HEK293 (cell line): ENCODE data around the gene CIB1.
A peak's percentile ranks its signal among the peaks of the same experiment; 100 is the strongest.

Source experiments
- CTCF ChIA-PET: fragments of 350-600 bp; formaldehyde crosslinking; extraction: SDS; loops from one replicate; lab custom pipeline; 2021; ENCODE audit warnings: antibody characterized with exemption; lab: Yijun Ruan, JAX
- POLR2A ChIA-PET: fragments of 300-600 bp; formaldehyde crosslinking; extraction: SDS; loops from one replicate; lab custom pipeline; 2020; ENCODE audit warnings: antibody characterized with exemption, inconsistent platforms; lab: Yijun Ruan, JAX
- H3K27ac ChIP-seq: fragments of 200-500 bp; sonication (Bioruptor generic); 2 replicates; pipeline ENCODE4 v1.5.1; 2014; ENCODE audit warnings: low read depth, low read length, control low read depth, inconsistent platforms; ENCODE audit errors: extremely low read depth
- H3K36me3 ChIP-seq, 2 experiments: fragments of 200-500 bp in 1 of 2; sonication (Bioruptor generic) in 1 of 2; 1 replicate in 1 of 2; 2 replicates in 1 of 2; pipeline ENCODE4 v1.5.1; 2014 to 2017; ENCODE audit warnings: inconsistent platforms in 2 of 2, low read length in 2 of 2; ENCODE audit not compliant: control insufficient read depth in 2 of 2, insufficient read depth in 1 of 2
- H3K4me1 ChIP-seq: fragments of 200-500 bp; sonication (Bioruptor generic); 2 replicates; pipeline ENCODE4 v1.5.1; 2014; ENCODE audit warnings: mild to moderate bottlenecking, low read length, inconsistent platforms; ENCODE audit not compliant: control insufficient read depth, insufficient read depth
- H3K4me3 ChIP-seq: 2 replicates; pipeline ENCODE4 v1.5.1; 2011; ENCODE audit warnings: low read depth, mild to moderate bottlenecking, control low read depth, low read length, moderate library complexity
- H3K9me3 ChIP-seq: fragments of 200-500 bp; sonication (Bioruptor generic); 2 replicates; pipeline ENCODE4 v1.5.1; 2014; ENCODE audit warnings: low read depth, low read length, inconsistent platforms; ENCODE audit not compliant: control insufficient read depth, insufficient read depth
- BCL11A ChIP-seq: fragments of 450-650 bp; formaldehyde crosslinking; IDR thresholded peaks from 2 replicates; pipeline ENCODE4 v1.5.1; 2016; ENCODE audit warnings: low read depth, missing biosample characterization, missing genetic modification characterization
- GLIS1 ChIP-seq: fragments of 450-650 bp; formaldehyde crosslinking; IDR thresholded peaks from 2 replicates; pipeline ENCODE4 v1.5.1; 2016; ENCODE audit warnings: missing biosample characterization, missing genetic modification characterization
- HOXD13 ChIP-seq: sonication (generic); formaldehyde crosslinking; IDR thresholded peaks from 2 replicates; pipeline ENCODE4 v1.8.0; 2022; ENCODE audit warnings: missing genetic modification reagents, borderline replicate concordance
- ZFP41 ChIP-seq: fragments of 450-650 bp; formaldehyde crosslinking; IDR thresholded peaks from 2 replicates; pipeline ENCODE4 v1.5.1; 2016; ENCODE audit warnings: missing biosample characterization, missing genetic modification characterization, borderline replicate concordance
- ZNF311 ChIP-seq: fragments of 450-650 bp; formaldehyde crosslinking; IDR thresholded peaks from 2 replicates; pipeline ENCODE4 v1.5.1; 2017; ENCODE audit warnings: missing biosample characterization, missing genetic modification characterization, borderline replicate concordance
- ZNF600 ChIP-seq: fragments of 450-650 bp; formaldehyde crosslinking; IDR thresholded peaks from 2 replicates; pipeline ENCODE4 v1.5.1; 2016; ENCODE audit warnings: missing biosample characterization, missing genetic modification characterization
- ZNF658 ChIP-seq: fragments of 450-650 bp; formaldehyde crosslinking; IDR thresholded peaks from 2 replicates; pipeline ENCODE4; 2016; ENCODE audit warnings: missing biosample characterization, missing genetic modification characterization
- TF ChIP-seq, protein P1 (sequence below): fragments of 450-650 bp; formaldehyde crosslinking; IDR thresholded peaks from 2 replicates; pipeline ENCODE4 v1.5.1; 2016; ENCODE audit warnings: missing biosample characterization, missing genetic modification characterization
- TF ChIP-seq, protein P2 (sequence below): fragments of 450-650 bp; formaldehyde crosslinking; IDR thresholded peaks from 2 replicates; pipeline ENCODE4 v1.5.1; 2016; ENCODE audit warnings: missing biosample characterization, missing genetic modification characterization, borderline replicate concordance
- TF ChIP-seq, protein P3 (sequence below): fragments of 450-650 bp; formaldehyde crosslinking; IDR thresholded peaks from 2 replicates; pipeline ENCODE4 v1.5.1; 2016; ENCODE audit warnings: missing biosample characterization, missing genetic modification characterization
- TF ChIP-seq, protein P4 (sequence below): fragments of 450-650 bp; formaldehyde crosslinking; IDR thresholded peaks from 2 replicates; pipeline ENCODE4 v1.5.1; 2016; ENCODE audit warnings: missing biosample characterization, missing genetic modification characterization

The CIB1 gene

DNA sequence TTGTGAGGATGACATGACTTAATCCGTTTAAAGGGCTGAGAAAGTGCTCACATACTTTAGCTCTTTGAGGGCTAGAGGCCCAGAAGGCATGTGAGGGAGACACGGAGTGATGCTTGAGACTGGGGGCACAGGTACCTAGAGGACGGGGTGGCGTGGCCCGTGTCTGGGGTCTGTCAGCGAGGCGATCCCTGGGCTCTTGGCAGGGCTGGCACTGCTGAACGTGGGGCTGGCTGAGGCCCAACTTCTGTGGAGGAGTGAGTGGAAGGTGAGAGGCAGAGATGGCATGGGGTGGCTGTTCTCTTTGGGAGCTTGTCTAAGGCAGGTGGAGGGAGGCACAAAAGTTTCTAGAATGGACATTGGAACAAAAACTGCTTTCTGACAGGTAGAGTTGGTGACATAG lies 23.1 kb downstream of the CIB1 start (continued):
- TF ChIP-seq, protein P1, sequence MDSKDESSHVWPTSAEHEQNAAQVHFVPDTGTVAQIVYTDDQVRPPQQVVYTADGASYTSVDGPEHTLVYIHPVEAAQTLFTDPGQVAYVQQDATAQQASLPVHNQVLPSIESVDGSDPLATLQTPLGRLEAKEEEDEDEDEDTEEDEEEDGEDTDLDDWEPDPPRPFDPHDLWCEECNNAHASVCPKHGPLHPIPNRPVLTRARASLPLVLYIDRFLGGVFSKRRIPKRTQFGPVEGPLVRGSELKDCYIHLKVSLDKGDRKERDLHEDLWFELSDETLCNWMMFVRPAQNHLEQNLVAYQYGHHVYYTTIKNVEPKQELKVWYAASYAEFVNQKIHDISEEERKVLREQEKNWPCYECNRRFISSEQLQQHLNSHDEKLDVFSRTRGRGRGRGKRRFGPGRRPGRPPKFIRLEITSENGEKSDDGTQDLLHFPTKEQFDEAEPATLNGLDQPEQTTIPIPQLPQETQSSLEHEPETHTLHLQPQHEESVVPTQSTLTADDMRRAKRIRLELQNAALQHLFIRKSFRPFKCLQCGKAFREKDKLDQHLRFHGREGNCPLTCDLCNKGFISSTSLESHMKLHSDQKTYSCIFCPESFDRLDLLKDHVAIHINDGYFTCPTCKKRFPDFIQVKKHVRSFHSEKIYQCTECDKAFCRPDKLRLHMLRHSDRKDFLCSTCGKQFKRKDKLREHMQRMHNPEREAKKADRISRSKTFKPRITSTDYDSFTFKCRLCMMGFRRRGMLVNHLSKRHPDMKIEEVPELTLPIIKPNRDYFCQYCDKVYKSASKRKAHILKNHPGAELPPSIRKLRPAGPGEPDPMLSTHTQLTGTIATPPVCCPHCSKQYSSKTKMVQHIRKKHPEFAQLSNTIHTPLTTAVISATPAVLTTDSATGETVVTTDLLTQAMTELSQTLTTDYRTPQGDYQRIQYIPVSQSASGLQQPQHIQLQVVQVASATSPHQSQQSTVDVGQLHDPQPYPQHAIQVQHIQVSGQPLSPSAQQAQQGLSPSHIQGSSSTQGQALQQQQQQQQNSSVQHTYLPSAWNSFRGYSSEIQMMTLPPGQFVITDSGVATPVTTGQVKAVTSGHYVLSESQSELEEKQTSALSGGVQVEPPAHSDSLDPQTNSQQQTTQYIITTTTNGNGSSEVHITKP (tag by site-specific recombination): no peak
- TF ChIP-seq ZFP41 (tag by site-specific recombination) (no peak), ZNF658 (tag by site-specific recombination) (no peak)

DNA sequence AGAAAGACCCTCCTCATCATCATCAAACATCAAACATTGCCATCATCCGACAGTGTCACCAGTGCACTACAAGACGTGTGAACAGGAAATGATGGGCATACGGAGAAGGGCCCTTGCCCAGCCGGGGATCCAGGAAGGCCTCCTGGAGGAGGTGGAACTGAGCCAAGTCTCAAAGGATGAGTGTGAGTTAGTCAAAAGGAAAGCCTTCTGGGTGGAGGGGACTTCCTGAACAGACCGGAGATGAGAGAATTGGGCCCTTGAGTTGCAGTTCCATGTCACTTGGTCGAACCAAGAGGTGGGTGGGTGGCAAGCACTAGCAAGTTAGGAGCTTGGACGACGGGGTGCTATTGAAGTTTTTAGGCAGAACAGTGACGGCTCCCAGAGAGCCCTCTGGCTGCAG lies 24.1 kb downstream of the CIB1 start:
- peaks cover 12% of the 10 kb centered on the region for H3K4me1 ChIP-seq
- no peak for TF ChIP-seq ZNF311 (tag by site-specific recombination)
- TF ChIP-seq, protein P2, sequence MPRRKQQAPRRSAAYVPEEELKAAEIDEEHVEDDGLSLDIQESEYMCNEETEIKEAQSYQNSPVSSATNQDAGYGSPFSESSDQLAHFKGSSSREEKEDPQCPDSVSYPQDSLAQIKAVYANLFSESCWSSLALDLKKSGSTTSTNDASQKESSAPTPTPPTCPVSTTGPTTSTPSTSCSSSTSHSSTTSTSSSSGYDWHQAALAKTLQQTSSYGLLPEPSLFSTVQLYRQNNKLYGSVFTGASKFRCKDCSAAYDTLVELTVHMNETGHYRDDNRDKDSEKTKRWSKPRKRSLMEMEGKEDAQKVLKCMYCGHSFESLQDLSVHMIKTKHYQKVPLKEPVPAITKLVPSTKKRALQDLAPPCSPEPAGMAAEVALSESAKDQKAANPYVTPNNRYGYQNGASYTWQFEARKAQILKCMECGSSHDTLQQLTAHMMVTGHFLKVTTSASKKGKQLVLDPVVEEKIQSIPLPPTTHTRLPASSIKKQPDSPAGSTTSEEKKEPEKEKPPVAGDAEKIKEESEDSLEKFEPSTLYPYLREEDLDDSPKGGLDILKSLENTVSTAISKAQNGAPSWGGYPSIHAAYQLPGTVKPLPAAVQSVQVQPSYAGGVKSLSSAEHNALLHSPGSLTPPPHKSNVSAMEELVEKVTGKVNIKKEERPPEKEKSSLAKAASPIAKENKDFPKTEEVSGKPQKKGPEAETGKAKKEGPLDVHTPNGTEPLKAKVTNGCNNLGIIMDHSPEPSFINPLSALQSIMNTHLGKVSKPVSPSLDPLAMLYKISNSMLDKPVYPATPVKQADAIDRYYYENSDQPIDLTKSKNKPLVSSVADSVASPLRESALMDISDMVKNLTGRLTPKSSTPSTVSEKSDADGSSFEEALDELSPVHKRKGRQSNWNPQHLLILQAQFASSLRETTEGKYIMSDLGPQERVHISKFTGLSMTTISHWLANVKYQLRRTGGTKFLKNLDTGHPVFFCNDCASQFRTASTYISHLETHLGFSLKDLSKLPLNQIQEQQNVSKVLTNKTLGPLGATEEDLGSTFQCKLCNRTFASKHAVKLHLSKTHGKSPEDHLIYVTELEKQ (tag by site-specific recombination): no peak
- TF ChIP-seq ZNF600 (tag by site-specific recombination): 0 out of 2 replicates have a peak, but pooled peaks have one; percentile 28
- TF ChIP-seq, protein P3, sequence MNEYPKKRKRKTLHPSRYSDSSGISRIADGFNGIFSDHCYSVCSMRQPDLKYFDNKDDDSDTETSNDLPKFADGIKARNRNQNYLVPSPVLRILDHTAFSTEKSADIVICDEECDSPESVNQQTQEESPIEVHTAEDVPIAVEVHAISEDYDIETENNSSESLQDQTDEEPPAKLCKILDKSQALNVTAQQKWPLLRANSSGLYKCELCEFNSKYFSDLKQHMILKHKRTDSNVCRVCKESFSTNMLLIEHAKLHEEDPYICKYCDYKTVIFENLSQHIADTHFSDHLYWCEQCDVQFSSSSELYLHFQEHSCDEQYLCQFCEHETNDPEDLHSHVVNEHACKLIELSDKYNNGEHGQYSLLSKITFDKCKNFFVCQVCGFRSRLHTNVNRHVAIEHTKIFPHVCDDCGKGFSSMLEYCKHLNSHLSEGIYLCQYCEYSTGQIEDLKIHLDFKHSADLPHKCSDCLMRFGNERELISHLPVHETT (tag by site-specific recombination): no peak
- TF ChIP-seq, protein P4, sequence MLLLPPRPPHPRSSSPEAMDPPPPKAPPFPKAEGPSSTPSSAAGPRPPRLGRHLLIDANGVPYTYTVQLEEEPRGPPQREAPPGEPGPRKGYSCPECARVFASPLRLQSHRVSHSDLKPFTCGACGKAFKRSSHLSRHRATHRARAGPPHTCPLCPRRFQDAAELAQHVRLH (tag by site-specific recombination): no peak
- H3K36me3 ChIP-seq: no peaks in the 10 kb centered on the region
- CTCF ChIA-PET: interaction anchor here (1.3 kb wide), 1 partner anchor 12 kb away, joined by 5 read pairs; no protein-coding TSS in a partner anchor
- H3K27ac ChIP-seq: no peak overlapping the region
- H3K9me3 ChIP-seq: no peaks in the 10 kb centered on the region
- POLR2A ChIA-PET: no interaction called here
- no peak overlapping the region for H3K4me3 ChIP-seq

DNA sequence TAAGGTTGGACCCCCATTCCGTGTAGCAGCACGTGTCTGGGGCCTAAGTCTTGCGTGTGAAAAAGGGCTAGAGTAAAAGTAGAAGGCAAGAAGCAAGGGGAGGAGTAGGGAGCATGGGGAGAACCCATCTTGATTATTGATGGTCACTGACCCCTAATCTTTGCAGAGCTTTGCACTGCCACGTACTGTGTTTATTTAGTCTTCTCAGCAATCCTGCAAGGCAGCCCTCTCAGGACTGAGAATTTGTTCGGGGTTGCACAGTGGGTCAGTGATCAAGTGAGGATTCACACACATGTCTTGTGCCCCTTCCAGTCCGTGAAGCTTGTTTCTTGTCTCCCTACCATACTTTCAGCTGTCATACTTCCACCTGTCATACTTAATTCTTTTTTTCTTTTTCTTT lies 25.4 kb downstream of the CIB1 start:
- Histone ChIP-seq H3K36me3 (no peaks in the 10 kb centered on the region), H3K27ac (no peak overlapping the region), H3K4me1 (peaks cover 8% of the 10 kb centered on the region), H3K4me3 (no peak overlapping the region), H3K9me3 (no peaks in the 10 kb centered on the region)
- ChIA-PET POLR2A (interaction anchor here (0.6 to 0.8 kb wide), 4 partner anchors 36 to 591 kb away, joined by 3 to 5 read pairs (median 3); no protein-coding TSS in a partner anchor), CTCF (interaction anchor here (0.5 to 2.3 kb wide), 3 partner anchors 13 to 62 kb away, joined by 3 to 12 read pairs (median 5); no protein-coding TSS in a partner anchor)
- TF ChIP-seq HOXD13: no peak
- TF ChIP-seq BCL11A: no peak
- TF ChIP-seq, protein P2 (tag by site-specific recombination): no peak
- TF ChIP-seq GLIS1 (tag by site-specific recombination): no peak
